HuH-7 (cell line): ENCODE data around the gene PID1.

Experiments used
- DNase-seq: peaks from one replicate; pipeline ENCODE4 v3.0.0; 2011; ENCODE audit warnings: low spot score

PID1 gene

DNA sequence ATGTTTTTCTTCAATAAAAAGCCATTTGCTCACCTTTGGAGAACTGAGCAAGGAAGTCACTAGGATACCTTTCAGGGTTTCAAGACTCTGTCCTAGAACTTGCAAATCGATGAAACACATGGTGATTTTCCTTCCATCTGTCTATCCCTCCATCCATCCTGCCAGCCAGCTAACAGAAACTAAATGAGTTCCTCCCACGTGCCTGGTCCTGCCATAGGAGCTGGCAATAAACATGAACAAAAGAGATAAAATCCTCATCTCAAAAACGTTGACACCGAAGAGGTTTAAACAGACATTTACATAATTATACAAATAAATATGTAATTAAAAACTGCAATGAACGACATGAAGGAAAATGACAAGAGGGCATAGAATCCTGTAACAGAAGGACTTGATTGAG, 249.0 kb downstream of the PID1 start:
- no peak for DNase-seq

DNA sequence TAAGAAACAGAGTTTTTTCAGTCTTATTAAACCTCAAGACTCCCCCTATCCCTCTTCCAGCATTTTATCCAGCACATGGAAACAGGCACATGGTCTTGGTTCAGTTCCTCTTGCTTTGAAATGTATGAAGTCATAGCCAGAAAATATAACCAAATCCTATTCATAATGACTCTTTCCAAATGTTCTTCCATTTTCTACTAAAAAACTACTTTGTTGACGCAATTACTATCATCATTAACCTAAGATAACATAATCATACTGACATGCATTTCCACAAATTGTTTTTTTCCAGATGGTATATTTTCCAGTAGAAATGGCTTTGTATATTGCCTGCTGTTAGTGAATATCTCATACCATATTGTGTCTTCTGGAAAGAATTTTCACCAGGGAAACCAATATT, 261.3 kb downstream of the PID1 start:
- DNase-seq = no peak

DNA sequence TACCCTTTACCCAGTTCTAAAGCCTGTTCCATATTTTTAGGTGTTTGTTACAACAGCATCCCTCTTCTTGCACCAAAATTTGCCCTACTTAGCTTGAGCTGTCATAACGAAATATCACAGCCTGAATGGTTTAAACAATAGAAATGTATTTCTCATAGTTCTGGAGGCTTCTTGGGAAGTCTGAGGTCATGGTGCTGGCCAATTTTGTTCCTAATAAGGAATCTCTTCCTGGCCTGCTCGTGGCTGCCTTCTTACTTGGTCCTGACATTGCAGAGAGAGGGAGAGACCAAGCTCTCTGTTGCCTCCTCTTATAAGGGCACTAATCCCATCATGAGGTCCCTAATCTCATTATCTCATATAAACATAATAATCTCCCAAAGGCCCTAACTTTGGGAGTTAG, 267.8 kb downstream of the PID1 start:
- no peak for DNase-seq

DNA sequence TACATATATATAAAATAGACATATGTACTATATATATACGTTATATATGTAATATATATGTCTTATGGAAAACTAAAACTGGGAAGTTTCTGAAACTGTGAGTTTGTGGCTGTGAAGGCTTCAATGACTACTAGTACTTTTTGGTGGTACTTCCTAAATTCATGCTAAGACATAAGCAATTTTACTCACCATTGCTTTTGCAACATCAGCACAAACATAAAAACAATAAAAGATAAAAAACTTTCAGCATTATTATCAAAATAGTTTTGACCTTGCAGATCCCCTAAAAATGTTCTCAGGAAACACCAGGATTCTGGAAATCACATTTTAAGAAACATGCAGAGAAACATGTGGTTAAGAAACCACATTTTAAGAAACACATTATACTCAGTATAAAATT, 269.9 kb downstream of the PID1 start:
- no peak for DNase-seq

DNA sequence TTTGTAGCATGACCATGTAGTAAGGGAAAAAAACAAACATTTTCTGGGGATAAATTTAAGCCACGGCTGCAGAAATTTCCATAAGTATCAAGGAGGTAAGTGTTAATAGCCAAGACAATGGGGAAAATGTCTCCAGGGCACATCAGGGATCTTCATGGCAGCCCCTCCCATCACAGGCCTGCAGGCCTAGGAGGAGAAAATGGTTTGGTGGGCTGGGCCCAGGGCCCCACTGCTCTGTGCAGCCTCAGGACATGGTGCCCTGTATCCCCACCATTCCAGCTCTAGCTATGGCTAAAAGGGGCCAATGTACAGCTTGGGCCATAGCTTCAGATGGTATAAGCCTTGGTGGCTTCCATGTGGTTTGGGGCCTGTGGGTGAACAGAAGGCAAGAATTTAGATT, 271.8 kb downstream of the PID1 start:
- DNase-seq = no peak

DNA sequence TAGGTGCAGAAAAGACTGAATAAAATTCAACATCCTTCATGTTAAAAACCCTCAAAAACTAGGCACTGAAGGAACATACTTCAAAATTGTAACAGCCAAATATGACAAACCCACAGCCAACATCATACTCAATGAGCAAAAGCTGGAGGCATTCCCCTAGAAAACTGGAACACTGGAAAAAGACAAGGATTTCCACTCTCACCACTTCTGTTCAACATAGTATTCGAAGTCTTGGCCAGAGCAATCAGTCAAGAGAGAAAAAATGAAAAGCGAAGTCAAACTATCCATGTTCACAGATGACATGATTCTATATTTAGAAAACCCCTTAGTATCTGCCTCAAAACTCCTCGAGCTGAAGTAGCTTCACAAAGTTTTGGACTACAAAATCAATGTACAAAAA, 282.3 kb downstream of the PID1 start:
- DNase-seq = no peak

DNA sequence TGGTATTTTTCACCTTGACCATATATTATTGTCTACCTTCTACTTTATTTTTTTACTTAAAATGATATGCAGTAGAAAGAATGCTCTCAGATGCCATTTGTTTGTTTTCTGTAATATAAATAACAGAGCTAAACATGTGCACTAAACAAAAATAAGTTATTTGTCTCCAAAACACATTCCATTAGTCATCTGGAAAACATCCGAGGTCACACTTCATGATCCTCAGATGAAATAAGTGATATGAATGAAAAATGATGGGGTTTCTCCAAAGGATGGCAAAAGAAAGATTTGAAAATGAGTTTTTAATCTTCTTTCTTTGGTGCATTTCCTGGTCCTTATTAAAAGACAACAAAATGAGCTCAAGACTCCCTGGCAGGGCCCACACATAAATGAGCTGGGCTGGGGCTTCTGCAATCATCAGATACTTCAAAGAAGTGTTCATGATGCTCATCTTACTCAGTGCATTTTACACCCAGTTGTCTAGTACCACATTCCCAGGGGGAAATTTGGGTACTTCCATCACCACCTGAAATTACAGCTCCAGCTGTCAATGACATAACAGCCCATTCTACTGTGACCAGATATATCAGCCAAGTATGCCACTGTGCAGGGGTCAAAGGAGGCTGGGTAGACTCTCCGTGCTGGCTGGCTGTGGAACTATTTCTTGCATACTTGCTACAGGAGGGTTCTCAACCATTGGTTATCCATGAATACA, 283.5 kb downstream of the PID1 start:
- no peak for DNase-seq

DNA sequence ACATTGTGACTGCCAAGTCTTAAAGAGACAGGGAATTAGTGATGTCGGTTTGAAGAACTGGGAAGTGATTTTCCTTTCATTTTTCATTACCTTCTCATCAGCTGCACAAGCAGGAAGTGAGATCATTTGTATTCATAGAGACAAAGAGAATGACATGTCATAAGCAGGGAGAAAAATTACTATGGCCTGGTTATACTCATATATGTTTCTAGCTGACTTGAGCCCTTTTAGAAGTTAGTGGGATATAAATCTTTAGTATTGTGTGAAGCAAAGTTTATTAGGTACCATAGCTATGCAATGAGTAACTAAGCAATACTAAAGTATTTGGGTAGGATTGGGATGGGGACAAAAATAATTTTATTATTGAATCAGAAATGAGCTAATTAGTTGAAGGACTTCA, 284.1 kb downstream of the PID1 start:
- no peak for DNase-seq

DNA sequence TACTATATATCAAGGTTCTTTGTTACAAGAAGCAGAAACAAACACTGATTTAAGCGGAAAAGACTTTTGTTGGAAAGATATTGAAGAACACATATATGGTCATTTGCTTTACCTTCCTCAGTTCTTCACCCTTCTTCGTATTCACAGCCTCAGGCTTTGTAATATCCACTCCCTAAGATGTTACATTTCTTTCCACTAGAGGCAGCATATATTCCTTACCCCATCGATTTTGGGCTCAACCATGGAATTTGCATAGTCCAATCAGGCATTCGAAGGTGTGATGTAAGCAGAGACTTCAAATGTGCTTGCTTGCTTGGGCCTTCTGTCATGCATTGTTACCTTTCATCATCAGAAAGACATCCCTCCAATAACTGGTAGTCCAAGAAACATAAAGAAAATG, 287.4 kb downstream of the PID1 start:
- no peak for DNase-seq

DNA sequence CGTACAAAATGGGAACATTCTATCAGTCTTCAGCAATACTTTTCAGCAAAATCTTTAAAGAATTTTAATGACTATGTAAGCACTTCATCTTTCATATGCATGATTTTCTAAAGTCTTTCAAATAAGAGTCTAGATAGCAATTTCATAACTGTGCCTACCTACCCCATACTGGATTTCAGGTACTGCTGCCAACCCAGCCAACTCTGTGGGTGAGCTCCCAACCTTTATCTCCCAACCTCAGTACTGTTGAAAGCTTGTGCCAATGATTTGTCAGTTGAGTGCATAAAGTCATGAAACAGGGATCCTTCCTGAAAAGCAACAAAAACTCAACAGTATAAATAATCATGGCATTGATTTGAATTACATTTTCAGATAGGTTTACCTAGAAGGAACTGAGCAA, 296.9 kb downstream of the PID1 start:
- no peak for DNase-seq
